HG03103 (cell line): ENCODE measurements around the gene UBE2B.
"Not testable (repeated sequence)": the region's sequence is repeated elsewhere in the genome, so short reads cannot be mapped to it uniquely, and the experiment has no call there.

Experiments used
- ATAC-seq: cut with Tn5 transposase; IDR thresholded peaks from one replicate; pipeline ENCODE4 v1.9.1; 2021; ENCODE audit warnings: low read depth; ENCODE audit not compliant: unreplicated experiment

UBE2B gene

DNA sequence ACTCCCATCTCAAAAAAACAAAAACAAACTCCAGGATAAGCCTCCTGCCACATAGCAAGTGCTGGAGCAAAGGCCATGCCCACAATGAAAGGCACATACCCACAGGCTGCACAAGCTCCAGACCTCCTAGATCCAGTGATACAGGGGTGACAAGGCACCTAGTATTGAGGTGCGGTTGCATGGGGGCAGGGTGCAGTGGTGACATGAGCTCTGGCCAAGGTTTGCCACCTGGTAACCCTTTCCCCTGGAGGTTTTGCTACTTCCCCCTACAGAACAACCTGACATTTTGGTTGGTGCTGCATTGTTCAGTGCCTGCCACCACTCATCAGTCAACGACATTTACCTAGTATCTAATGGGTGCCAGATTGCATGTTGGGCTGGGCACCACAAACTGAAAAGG, 25.8 kb downstream of the UBE2B start:
- no peak for ATAC-seq

DNA sequence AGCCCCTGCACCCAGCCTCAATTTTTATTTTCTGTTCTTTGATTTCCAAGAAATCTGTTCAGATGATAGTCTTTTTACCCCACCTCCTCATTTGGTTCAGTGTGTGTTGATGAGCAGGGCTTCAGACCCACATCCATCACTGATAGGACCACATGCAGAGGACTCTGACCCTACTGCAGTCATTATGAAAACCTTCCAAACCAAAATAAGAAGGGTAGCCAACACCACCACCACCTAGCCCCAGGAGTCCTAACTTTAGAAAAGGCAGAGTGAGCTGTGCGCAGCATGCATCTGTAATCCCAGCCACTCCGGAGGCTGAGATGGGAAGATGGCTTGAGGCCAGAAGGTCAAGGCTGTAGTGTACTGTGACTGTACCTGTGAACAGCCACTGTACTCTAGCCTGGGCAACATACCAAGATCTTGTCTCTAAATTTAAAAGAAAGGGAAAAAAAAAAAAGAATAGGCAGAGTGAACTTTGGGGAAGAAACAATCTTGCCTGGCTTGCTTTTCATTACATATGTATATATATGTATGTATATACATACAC, 27.3 kb downstream of the UBE2B start:
- ATAC-seq: no peak

DNA sequence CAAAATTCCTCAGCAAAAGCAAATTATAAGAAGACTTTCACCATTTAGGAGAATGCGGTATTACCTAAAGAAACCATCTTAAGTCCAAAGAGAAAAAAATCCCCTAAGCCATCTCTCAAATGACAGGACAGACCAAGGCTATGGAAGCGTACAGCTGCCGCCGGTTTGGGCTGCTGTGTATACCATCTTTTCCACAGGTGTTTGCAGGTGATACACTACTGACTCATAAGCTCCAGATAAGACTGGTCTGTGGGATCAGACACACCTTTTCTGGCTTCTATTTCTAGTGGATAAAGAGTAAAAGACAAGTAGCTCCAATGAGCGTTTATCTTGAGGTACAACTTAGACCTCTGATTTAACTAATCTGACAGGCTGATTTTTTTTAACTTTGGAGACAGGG, 32.6 kb downstream of the UBE2B start:
- ATAC-seq: no peak

DNA sequence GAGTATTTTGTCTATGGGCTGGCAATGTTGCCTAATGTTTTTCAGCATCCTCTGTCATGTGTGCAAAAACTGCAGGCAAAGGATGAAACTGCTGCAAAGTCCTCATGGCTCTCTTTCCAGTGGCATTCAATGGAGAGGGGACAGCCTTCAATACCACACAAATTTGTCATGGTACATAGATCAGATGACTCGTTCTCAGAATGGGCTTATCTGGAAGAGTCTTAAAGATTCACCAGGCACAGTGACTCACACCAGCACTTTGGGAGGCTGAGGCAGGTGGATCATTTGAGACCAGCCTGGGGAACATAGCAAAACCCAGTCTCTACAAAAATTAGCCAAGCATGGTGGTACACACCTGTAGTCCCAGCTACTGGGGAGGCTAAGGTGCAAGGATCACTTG, 35.0 kb downstream of the UBE2B start:
- no peak for ATAC-seq

DNA sequence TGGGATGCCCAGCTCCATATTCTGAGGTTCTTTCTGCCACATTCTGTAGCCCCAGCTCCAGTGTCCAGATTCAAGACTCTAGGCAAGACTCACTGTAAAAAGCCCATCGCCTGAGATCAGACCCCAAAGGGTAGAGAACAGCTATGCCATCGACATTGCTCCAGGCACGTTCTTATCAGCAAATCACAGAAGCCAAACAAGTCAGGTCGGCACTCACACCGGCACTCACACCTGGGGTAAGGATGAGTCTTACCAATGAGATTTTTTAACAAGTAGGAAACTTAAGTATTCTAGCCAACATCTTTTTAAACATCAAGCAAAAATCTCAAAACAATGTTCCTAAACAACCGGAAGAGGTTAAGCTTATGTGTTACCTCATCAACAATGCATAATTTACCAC, 38.0 kb downstream of the UBE2B start:
- no peak for ATAC-seq

DNA sequence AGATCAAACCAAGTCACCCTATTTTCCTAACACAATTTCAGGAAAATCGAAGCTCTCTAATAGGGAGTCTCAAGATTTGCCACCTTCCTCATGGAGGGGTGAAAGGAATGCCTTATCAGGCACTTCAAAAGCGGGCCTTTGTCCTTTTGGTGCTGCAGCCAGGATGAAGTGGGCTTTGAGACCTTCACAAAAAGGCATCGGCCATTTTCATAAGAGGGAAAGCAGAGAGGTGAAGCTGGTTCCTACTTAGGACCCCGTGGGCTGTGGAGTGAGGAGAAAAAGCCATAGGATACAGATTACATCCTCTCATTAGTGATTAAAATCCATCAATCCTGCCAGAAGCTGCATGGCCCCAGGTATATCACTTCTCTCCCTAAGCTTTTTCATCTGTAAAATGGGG, 39.5 kb downstream of the UBE2B start:
- no peak for ATAC-seq

DNA sequence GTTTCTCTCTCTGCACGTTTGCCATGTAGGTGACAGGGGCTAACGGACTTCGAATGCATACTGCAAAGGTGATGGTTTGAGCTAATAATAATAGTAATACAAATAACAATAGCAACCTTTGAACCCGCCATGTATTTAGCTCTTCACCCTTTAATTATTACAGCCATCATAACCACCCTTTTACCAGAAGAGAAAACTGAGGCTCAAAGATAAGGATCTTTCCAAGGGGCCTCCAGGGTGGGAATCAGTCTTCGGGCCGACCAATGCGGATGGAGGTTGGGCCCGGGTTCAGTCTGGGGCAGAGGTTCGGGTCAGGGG, 39.8 kb downstream of the UBE2B start:
- ATAC-seq: no peak

DNA sequence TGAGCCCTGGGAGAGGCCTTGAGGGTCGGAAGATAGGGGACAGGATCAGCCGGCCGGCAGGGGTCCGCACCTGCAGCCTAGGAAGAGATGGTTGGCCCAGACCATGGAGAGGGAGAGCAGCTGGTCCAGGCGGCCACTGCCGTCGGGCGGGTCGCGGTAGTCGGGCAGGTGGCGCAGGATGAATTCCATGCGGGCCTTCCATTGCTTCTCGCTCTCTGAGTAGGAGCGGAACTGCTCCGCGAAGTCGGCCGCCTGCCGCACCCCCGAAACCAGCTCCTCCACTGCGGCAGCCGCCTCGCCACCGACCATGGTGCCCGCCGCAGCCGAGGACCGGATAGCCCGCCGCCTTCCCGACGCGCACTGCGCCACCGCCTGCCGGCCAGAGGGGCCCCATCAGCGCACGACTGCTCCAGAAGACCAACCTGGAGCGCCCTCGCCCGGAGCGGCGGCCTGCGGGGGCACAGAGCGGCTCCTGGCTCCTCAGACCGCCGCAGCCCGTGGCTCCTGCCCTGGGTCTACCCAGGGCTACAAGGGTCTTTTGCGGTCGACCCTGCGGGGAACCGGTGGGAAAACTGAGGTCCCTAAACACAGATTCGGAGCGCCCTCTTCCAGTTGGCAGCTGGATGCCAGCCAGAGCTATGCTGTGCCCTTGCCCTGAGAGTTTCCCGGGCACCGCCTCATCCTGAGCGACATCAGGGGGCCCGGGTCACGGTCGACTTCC, 40.3 kb downstream of the UBE2B start, which contains the start of gene CDKN2AIPNL:
Gene CDKN2AIPNL, minus strand, starts transcription at position 336 of the 721 bp plus-strand sequence. Its CDS starts 27 bp downstream, at position 309.
- peak; percentile 96 for ATAC-seq

DNA sequence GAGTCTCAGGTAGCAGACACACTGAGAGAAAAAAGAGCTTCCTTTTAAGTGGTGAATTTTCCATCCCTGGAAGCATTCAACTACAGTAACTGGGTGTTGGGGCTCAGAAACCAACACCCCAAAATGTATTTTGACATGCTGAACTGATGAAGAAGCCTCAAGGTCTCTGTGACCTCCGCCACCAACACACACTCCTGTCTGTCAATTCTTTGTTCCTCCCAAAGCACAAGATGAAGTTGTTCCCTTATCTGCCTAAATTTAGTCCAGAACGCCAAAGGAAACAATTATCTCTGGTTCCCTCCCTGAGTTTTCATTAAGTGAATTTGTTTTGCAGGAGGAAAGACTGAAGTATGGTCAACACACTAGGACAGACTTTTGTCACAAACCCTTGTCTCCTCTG, 41.7 kb downstream of the UBE2B start:
- no peak for ATAC-seq

DNA sequence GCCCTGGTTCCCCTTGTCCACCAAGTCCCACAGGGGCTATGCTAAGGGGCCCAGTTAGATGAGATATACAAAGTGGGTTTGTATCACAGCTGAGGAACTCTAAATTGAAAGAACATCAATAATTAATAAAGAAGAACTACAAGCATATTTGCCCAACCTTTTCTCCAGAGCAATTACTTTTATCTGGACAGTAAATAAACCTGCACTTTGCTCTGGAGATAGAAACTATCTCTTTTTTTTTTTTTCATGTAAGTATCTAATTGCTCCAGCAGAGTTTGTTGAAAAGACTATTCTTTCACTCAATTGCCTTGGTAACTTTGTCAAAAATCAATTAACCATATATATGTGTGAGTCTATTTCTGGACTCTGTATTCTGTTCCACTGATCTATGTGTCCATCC, 46.3 kb downstream of the UBE2B start:
- no peak for ATAC-seq

DNA sequence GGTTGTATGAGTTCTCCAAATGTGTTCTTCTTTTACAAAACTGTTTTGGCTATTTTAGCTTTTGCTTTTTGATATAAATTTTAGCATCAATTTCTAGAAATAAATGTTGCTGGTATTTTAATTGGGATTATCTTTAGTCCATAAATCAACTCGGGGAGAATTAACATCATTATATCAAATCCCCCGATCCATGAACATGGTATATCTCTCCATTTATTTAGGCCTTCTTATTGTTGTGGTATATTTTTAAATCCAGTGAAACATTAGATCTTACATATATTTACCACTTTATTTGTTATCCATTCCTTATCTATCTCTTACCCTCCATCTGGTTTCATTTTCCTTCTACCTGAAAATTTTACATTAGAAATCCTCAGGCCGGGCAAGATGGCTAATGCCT, 47.6 kb downstream of the UBE2B start:
- ATAC-seq: no peak

DNA sequence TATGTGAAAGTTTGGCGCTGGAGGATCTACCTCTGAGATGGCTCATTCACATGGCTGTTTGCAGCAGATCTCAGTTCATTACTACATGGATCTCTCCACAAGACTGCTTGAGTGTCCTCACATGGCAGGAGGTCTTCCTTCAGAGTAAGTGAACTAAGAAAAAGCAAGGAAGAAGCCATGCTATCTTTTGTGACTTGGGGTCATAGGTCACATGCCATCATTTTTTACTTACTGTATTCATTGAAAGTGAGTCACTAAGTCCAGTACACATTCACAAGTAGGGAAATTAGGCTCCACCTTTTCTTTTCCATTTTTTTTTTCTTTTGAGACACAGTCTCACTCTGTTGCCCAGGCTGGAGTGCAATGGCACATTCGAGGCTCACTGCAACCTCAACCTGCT, 49.0 kb downstream of the UBE2B start:
- ATAC-seq: no peak

DNA sequence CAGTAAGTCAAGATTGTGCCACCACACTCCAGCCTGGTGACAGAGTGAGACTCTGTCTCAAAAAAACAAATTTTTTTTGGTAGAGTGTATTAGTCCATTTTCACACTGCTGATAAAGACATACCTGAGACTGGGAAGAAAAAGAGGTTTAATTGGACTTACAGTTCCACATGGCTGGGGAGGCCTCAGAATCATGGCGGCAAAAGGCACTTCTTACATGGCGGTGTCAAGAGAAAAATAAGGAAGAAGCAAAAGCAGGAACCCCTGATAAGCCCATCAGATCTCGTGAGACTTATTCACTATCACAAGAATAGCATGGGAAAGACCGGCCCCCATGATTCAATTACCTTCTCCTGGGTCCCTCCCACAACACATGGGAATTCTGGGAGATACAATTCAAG, 49.7 kb downstream of the UBE2B start:
- ATAC-seq: not testable (repeated sequence)

DNA sequence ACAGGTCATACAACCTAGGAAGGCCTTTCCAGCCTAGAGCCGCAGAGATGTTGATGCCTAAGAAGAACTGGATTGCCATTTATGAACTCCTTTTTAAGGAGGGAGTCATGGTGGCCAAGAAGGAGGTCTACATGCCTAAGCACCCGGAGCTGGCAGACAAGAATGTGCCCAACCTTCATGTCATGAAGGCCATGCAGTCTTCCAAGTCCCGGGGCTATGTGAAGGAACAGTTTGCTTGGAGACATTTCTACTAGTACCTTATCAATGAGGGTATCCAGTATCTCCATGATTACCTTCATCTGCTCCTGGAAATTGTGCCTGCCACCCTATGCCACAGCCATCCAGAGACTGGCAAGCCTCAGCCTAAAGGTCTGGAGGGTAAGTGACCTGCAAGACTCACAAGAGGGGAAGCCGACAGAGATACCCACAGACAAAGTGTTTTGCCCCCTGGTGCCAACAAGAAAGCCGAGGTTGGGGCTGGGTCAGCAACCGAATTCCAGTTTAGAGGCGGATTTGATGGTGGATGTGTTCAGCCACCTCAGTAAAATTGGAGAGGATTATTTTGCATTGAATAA, 51.5 kb downstream of the UBE2B start:
- ATAC-seq: no peak

DNA sequence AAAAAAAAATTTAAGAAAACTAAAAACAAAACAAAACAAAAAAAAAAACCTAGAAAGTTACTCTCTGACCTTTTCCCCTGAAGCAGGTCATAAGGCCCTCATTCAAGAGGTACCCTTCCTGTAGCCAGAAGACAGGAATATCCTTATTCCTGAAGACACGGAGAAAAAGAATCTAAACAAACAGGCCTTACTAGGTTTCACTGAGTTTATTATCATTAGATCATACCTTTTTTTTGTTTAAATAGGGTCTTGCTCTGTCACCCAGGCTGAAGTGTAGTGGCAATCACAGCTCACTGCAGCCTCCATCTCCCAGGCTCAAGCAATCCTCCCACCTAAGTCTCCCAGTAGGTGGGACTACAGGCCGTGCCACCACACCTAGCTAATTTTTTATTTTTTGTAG, 52.0 kb downstream of the UBE2B start:
- ATAC-seq: no peak

DNA sequence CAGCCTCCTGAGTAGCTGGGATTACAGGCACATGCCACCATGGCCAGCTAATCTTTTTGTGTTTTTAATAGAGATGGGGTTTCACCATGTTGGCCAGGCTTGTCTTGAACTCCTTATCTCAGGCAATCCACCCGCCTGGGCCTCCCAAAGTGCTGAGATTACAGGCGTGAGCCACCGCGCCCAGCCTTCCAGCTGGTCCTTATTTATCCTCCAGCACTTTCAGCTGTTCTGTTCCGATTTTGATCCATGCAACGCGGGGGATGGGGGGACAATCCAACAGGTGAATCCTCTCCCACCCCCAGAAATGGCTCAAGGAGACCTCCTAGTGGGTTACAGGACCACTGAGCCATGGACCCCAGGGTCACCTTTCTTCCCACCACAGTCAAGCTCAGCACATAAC, 55.0 kb downstream of the UBE2B start:
- ATAC-seq: no peak

DNA sequence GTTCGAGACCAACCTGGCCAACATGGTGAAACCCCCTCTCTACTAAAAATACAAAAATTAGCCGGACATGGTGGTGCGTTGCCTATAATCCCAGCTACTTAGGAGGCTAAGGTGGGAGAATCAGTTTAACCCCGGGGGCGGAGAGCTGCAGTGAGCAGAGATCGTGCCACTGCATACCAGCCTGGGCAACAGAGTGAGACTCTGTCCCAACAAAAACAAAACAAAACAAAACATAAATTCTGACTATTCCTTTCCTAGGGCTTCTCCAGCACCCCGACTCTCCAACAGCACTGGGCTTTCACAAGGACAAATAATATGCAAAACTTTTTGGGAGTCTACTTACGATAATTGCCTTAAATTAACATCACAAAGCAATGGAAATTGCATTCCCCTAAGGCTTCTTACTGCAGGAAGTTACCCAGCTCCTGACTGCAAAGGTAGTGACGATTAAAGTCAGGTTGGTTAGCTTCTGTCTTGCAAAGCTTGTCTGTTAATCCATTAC, 56.2 kb downstream of the UBE2B start:
- no peak for ATAC-seq

DNA sequence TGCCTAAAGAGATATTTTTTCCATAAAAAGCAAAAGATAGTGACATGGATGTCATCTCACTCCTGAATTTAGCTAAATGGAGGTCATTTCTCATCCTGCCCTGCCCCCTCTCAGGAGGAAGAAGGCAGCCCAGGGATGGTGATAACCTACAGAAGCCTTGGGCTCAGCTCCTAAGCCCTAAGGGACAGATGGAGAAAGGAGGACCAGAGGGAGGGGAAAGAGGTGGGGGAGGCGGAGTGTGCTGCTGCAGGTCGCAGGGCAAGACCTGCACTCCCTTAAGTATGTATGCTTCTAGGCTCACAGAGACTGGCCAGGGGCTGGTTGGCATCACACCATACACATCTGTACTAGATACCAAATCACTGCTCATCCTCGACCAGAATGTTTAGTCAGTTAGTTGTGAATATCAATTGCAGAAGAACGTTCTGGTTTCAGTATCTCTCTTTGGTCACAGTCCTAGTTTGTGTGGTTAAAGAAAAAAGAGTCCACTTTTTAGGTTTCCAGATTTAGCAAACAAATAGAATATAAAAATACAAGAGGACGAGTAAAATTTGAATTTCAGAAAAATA, 58.7 kb downstream of the UBE2B start:
- no peak for ATAC-seq

DNA sequence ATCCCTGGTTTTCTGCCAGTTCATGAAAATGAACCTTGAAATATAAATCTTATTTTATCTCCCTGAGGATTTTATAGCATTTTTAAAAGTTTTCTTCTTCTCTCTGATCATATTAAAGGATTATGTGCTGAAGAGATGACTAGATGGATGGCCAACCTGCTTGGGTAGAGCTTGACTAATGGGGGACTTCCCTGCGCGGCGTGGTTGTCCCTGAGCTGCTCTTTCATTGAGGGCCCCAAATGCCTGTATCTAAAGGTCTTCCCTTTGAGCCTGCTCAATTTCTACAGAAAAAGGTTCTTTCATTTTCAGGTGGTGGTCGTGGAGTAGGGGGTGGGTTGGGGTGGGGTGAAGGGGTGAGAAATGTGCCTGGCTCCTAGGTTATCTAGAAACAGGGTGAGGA, 60.8 kb downstream of the UBE2B start:
- no peak for ATAC-seq

DNA sequence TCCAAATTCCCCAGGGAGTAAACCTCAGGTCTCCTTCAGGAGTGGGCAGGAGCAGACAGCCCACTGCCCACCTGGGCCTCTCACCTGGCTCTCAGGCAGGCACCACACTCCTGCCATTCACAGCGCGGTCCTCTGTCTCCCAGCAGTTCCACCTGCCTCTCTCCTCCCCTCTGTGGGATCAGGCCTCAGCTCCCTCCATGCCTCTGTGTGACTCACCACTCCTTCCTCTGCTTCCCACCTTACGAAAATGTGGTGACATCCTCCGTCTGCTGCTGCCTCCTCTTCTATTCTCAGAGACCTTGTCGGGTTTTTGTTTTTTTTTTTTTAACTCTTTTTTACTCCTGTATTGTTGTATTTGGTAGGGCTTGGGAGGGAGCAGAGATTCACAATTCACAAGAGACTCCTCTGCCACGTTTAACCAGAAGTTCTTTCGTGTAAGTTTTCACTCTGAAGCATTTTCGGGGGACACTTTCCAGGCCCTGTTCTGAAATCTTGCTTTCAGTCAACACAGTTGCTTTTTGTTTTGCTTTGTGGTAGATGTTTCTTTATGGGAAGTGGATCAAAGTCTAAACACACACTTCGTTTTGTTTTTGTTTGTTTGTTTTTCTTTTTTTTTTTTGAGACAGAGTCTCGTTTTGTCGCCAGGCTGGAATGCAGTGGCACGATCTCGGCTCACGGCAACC, 61.4 kb downstream of the UBE2B start:
- no peak for ATAC-seq

DNA sequence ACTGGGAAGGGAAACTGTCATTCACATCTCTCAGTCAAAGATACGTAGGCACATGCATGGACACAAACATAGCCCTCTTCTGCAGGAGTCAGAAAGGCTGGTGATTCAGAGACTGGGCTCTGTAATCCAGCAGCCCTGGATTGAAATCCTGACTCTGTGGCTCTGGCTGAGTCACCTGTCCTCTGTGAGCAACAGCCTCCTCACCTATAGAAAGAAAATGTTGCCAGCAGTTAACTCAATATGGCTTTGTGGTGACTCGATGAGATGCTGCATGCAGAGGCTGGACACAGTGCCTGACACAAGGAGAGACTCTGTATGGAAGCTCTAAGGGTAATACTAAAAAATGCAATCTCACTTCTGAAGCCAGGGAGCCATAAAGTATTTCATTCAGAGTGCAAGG, 64.2 kb downstream of the UBE2B start:
- ATAC-seq: no peak
